Tibial artery (tissue), 4 donors: ENCODE results near the gene GPRIN2.
"Not testable (repeated sequence)": the region's sequence is repeated elsewhere in the genome, so short reads cannot be mapped to it uniquely, and the experiment has no call there.

Experiments
- DNase-seq, 2 donors: peaks; one replicate each; pipeline ENCODE4 v3.0.0-alpha.2; 2019
- H3K27ac ChIP-seq, 2 donors: fragments of 200-600 bp; sonication (generic) in 1 of 2; 1 replicate in 1 of 2; 2 replicates in 1 of 2; pipeline ENCODE4 v1.5.1; 2018 to 2019; ENCODE audit warnings: mild to moderate bottlenecking in 1 of 2
- H3K27me3 ChIP-seq, 2 donors: fragments of 200-600 bp; sonication (generic) in 1 of 2; one replicate each; pipeline versions ENCODE4 v1.5.1 to v1.6.0; 2016 to 2019
- H3K36me3 ChIP-seq, 3 donors: fragments of 200-600 bp; sonication (generic) in 2 of 3; one replicate each; pipeline ENCODE4 v1.5.1; 2016 to 2019; ENCODE audit warnings: mild to moderate bottlenecking in 2 of 3
- H3K4me1 ChIP-seq, 4 donors: fragments of 200-600 bp; sonication (generic) in 2 of 4; 1 replicate in 3 of 4; 2 replicates in 1 of 4; pipeline ENCODE4 v1.5.1; 2016 to 2019
- H3K4me3 ChIP-seq, 2 donors: fragments of 200-600 bp; sonication (generic) in 1 of 2; 1 replicate in 1 of 2; 2 replicates in 1 of 2; pipeline ENCODE4 v1.5.1; 2018 to 2019; ENCODE audit warnings: mild to moderate bottlenecking in 2 of 2
- H3K9me3 ChIP-seq, 3 donors: fragments of 200-600 bp; sonication (generic) in 1 of 3; one replicate each; pipeline ENCODE4 v1.5.1; 2016 to 2019
- CTCF ChIP-seq, 2 experiments: fragments of 200-600 bp in 1 of 2; fragments of 450-650 bp in 1 of 2; IDR thresholded peaks; one replicate each; pipeline ENCODE4 v1.5.1; 2017 to 2019; ENCODE audit warnings: antibody characterized with exemption in 2 of 2, mild to moderate bottlenecking in 1 of 2, moderate library complexity in 1 of 2
- intact Hi-C: fragments of 100-400 bp; cut with DNase I; formaldehyde crosslinking; loops from one replicate; pipeline ENCODE4 v1.15.0; 2023; ENCODE audit warnings: low total_unique reads

Gene GPRIN2

GRCh38 chr10:46536171-46536570 is 20.3 kb downstream of the GPRIN2 start:
- Histone ChIP-seq H3K36me3 (no peaks in the 10 kb centered on the region), H3K9me3 (no peaks in the 10 kb centered on the region), H3K4me3 (no peak overlapping the region), H3K27ac (no peak overlapping the region), H3K4me1 (peaks cover 0 to 25% (median 14%) of the 10 kb centered on the region in 4 donors), H3K27me3 (no peaks in the 10 kb centered on the region)
- intact Hi-C loops: no loop called here
- no peak for TF ChIP-seq CTCF (IDR thresholded peaks at IDR 0.05)
- DNase-seq: peak in 1 of 2 donors; percentile 54

GRCh38 chr10:46534828-46535524 is 21.5 kb downstream of the GPRIN2 start:
- H3K4me3 ChIP-seq: no peak overlapping the region
- H3K36me3 ChIP-seq: no peaks in the 10 kb centered on the region
- no peak overlapping the region for H3K27ac ChIP-seq
- DNase-seq: peak in 1 of 2 donors; percentile 67
- TF ChIP-seq CTCF (IDR thresholded peaks at IDR 0.05): no peak
- intact Hi-C loops: no loop called here
- H3K4me1 ChIP-seq: peaks cover 0 to 13% (median 6%) of the 10 kb centered on the region in 4 donors
- no peaks in the 10 kb centered on the region for H3K9me3 ChIP-seq
- H3K27me3 ChIP-seq: no peaks in the 10 kb centered on the region

- H3K4me1 ChIP-seq, DNase-seq, H3K27ac ChIP-seq, H3K27me3 ChIP-seq, H3K36me3 ChIP-seq, H3K9me3 ChIP-seq, intact Hi-C loops, H3K4me3 ChIP-seq: not testable (repeated sequence)
Measured at GRCh38 chr10:46532256-46532655, 24.2 kb downstream of the GPRIN2 start.

GRCh38 chr10:46530249-46531186 is 25.9 kb downstream of the GPRIN2 start:
- no peak for TF ChIP-seq CTCF (IDR thresholded peaks at IDR 0.05)
- H3K27me3 ChIP-seq: no peaks in the 10 kb centered on the region
- no peak overlapping the region for H3K4me3 ChIP-seq
- H3K27ac ChIP-seq: no peak overlapping the region
- DNase-seq: peak in 1 of 2 donors; percentile 53
- intact Hi-C loops: no loop called here
- no peaks in the 10 kb centered on the region for H3K4me1 ChIP-seq
- H3K36me3 ChIP-seq: no peaks in the 10 kb centered on the region
- no peaks in the 10 kb centered on the region for H3K9me3 ChIP-seq

- H3K27ac ChIP-seq, DNase-seq, H3K9me3 ChIP-seq, H3K27me3 ChIP-seq, H3K4me1 ChIP-seq, H3K36me3 ChIP-seq, intact Hi-C loops, H3K4me3 ChIP-seq: not testable (repeated sequence)
Measured at GRCh38 chr10:46529742-46530141, 26.7 kb downstream of the GPRIN2 start.

- peak in 1 of 2 donors; percentile 18 for DNase-seq
Measured at GRCh38 chr10:46528675-46529615, 27.5 kb downstream of the GPRIN2 start.

More at GRCh38 chr10:46528675-46529615, 27.5 kb downstream of the GPRIN2 start:
- Histone ChIP-seq H3K27me3 (no peaks in the 10 kb centered on the region), H3K4me1 (peaks cover 0 to 10% (median 6%) of the 10 kb centered on the region in 4 donors), H3K36me3 (no peaks in the 10 kb centered on the region), H3K4me3 (no peak overlapping the region), H3K9me3 (no peaks in the 10 kb centered on the region), H3K27ac (no peak overlapping the region)
- TF ChIP-seq CTCF (IDR thresholded peaks at IDR 0.05): no peak
- intact Hi-C loops: no loop called here
